Immature natural killer cell (primary cell): Measurements from ENCODE around the gene RAD18. TPM values are rescaled to one million over a fixed set of nuclear protein-coding genes. Genes with fewer than 3 reads are reported as not detected.

ENCODE experiments used
- DNase-seq, 3 donors: peaks; one replicate each; pipeline ENCODE4 v3.0.0; 2022; ENCODE audit warnings: mixed read lengths in 1 of 3
- H3K27ac Mint-ChIP-seq, 6 donors: one replicate each; pipeline ENCODE4 v1.8.0; 2020; ENCODE audit warnings: mixed read lengths in 6 of 6, mild to moderate bottlenecking in 5 of 6, inconsistent platforms in 4 of 6, moderate library complexity in 3 of 6
- H3K27me3 Mint-ChIP-seq, 3 donors: one replicate each; pipeline ENCODE4 v1.8.0; 2020 to 2021; ENCODE audit warnings: low read depth in 3 of 3, mild to moderate bottlenecking in 3 of 3, mixed read lengths in 3 of 3, moderate library complexity in 3 of 3, inconsistent platforms in 1 of 3
- H3K36me3 Mint-ChIP-seq, 3 donors: one replicate each; pipeline ENCODE4 v1.8.0; 2020; ENCODE audit warnings: mixed read lengths in 3 of 3, inconsistent platforms in 2 of 3, mild to moderate bottlenecking in 2 of 3
- H3K4me1 Mint-ChIP-seq, 2 donors: one replicate each; pipeline ENCODE4 v1.8.0; 2020; ENCODE audit warnings: inconsistent platforms in 2 of 2, mild to moderate bottlenecking in 2 of 2, mixed read lengths in 2 of 2, moderate library complexity in 1 of 2
- H3K4me3 Mint-ChIP-seq, 5 donors: one replicate each; pipeline ENCODE4 v1.8.0; 2020; ENCODE audit warnings: mild to moderate bottlenecking in 5 of 5, mixed read lengths in 5 of 5, inconsistent platforms in 3 of 5, moderate library complexity in 3 of 5
- H3K9me3 Mint-ChIP-seq, 6 donors: one replicate each; pipeline ENCODE4 v1.8.0; 2020; ENCODE audit warnings: mild to moderate bottlenecking in 6 of 6, mixed read lengths in 6 of 6, inconsistent platforms in 4 of 6, moderate library complexity in 3 of 6
- polyA plus RNA-seq, 3 donors: library from polyadenylated mRNA; unstranded; fragments of 300-500 nt; fragmentation: Illumina TruSeq; gene quantifications; one replicate each; pipeline ENCODE4 v1.2.3, GENCODE V29; 2021

RAD18 gene
- polyA plus RNA-seq, 3 donors from 2014 or later = 13.5 to 13.9 (median 13.8) TPM

DNA sequence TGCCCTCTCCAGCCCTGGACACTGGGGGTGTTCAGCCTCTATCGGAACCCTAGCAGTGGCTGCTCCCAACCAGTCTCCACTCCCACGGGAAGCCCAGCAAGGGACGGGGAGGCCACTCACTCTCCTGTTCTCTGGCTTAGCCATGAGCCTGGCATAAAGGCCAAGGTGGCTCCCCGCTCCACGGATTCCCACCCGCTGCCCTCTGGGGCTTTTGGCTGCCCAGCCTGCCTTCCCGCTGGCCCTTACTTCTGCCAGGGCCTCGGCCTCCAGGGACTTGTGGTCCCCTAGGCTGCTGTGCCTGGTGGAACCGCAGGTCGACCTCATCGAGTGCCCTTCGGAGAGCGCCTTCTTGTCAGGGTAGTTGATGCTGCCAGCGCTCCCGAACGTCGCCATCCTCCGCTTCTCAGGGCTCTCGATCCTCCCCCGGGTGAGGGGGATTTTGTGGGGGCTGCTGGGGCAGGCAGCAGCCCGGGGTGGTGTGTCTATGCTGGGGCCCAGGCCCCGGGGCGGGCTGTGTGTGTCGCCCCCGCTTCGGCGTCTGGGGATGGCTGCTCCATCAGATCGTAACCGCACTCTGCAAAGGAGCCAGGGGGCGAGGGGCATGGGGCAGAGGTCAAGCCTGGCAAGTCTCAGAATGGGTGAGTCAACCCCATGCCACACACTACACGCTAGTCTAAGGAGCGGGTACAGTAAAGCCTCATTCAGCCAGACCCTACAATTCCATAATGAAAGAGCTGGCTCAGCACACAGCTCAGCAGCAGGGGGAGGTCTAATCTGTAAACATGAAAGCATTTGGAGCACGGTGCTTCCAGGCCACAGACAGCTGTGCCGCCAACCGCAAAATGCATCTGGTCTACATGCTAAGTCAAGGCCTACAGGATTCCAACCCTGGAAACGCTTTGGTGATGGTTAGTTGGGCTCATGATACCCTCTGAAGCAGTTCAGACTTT is 27.3 kb upstream of the RAD18 start:
- no peak for DNase-seq
- H3K27ac Mint-ChIP-seq = no peak overlapping the region
- H3K36me3 Mint-ChIP-seq = no peaks in the 10 kb centered on the region
- H3K9me3 Mint-ChIP-seq = no peaks in the 10 kb centered on the region
- peaks cover 0 to 8% of the 10 kb centered on the region in 2 donors for H3K4me1 Mint-ChIP-seq
- H3K4me3 Mint-ChIP-seq = no peak overlapping the region
- no peaks in the 10 kb centered on the region for H3K27me3 Mint-ChIP-seq

DNA sequence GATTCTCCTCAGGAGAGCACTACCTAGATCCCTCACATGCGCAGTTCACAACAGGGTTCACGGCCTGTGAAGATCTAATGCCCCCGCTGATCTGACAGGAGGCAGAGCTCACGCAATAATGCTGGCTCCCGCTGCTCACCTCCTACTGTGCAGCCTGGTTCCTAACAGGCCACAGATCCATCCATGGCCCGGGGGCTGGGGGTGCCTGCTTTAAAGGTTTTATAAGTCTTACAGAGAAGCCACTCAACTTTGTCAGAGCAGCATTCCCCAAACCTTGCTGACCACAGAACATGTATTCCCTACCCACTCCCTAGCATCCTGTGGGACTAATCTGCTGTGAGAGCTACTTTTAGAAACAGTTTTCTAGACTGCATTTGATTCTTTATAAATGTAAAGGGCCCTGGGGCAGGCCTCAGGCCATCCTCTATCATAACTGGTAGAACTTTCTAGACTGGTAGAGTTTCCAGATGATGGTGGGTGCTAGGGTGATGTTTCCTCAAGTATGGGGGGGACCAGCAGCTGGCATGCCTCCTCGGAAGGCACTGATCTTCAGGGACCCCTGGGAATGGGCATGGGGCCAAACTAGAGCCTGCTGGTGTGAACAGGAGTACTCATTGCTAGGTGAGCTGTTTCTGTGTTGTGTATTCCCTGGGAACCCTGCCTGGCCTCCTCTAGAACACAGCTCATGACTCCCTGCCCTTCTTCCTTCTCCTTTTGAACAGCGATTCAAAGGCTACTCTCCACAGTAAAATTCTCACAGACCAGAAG is 25.7 kb upstream of the RAD18 start:
- H3K36me3 Mint-ChIP-seq = no peaks in the 10 kb centered on the region
- no peaks in the 10 kb centered on the region for H3K9me3 Mint-ChIP-seq
- DNase-seq = no peak
- H3K4me1 Mint-ChIP-seq = peaks cover 0 to 8% of the 10 kb centered on the region in 2 donors
- no peaks in the 10 kb centered on the region for H3K27me3 Mint-ChIP-seq
- H3K27ac Mint-ChIP-seq = no peak overlapping the region
- H3K4me3 Mint-ChIP-seq = no peak overlapping the region

DNA sequence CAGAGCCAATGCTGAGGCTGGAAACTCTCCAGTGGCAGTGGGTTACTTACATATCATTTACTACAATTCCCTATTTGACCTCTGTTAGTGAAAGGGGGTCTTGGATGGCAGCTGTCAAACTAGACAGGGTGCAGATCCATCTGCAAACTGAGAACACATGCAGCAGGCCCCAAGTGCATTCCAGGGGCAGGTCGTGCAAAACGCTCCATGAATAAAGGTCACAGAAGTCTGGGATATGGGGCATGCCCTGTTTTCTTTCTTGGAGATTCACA is 25.0 kb upstream of the RAD18 start:
- Mint-ChIP-seq H3K4me3 (no peak overlapping the region), H3K36me3 (no peaks in the 10 kb centered on the region), H3K9me3 (no peaks in the 10 kb centered on the region), H3K27me3 (peaks cover 0 to 4% (median 0%) of the 10 kb centered on the region in 3 donors), H3K27ac (no peak overlapping the region), H3K4me1 (peaks cover 0 to 8% of the 10 kb centered on the region in 2 donors)
- no peak for DNase-seq

DNA sequence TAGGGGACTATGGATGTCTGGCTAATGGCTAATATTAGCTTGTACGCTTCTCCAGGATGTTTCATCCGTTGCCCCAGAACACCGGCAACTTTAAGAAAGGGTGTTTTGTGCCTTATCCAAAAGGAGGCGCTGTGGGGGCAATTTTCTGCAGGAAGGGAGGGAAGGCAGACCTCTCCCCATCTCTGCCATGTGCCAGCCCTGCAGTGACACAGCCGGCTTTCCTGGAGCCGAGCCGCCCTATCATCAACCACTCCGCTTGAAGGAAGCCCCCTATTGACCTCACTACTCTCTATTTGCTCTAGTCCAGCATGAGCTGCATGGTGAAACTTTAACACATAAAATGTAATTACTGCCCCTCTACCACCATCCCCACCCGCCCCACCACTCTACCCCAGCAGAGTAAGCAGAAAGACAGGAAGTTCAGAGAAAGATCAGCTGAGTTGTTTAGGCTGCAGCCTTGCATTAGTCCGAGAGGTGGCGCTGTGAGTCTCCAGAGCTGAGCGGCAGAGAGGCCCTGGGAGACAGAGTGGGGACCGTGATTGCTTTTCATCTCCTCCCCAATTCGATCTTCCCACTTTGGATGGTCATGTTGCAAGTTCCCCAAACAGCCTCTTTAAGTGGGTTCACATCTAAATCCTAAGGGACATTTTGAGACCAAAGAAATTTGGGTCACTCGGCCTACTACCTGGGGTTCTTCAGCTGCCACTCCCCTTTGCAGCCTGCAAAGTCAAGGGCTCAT is 24.5 kb upstream of the RAD18 start:
- peak overlapping the region in 1 of 6 donors; percentile 32 for H3K27ac Mint-ChIP-seq
- peaks cover 0 to 4% (median 0%) of the 10 kb centered on the region in 3 donors for H3K27me3 Mint-ChIP-seq
- no peaks in the 10 kb centered on the region for H3K9me3 Mint-ChIP-seq
- peaks cover 0 to 8% of the 10 kb centered on the region in 2 donors for H3K4me1 Mint-ChIP-seq
- DNase-seq = peak; percentile 39 to 46 (median 45)
- no peaks in the 10 kb centered on the region for H3K36me3 Mint-ChIP-seq
- peak overlapping the region; percentile 43 to 75 (median 62) for H3K4me3 Mint-ChIP-seq

DNA sequence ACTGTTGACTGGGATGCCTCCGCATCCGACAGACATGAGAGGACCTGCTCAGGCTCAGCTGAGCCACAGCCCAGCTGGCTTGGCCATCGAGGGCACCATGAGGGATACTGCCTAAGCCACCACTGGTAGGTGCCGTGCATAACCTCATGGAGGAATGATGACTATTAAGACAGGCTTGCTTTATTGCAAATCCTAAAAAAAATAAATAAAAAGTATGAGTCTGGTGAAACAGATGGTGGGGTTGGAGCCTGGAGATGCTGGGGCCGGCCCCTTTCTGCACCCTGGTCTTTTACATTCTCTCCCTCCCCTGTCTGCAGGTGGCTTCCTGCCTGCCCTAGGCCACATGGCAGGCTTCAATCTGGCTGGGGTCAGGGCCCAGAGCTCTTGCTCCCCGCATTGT is 24.0 kb upstream of the RAD18 start:
- peaks cover 0 to 4% (median 0%) of the 10 kb centered on the region in 3 donors for H3K27me3 Mint-ChIP-seq
- no peaks in the 10 kb centered on the region for H3K36me3 Mint-ChIP-seq
- H3K9me3 Mint-ChIP-seq = no peaks in the 10 kb centered on the region
- DNase-seq = no peak
- no peak overlapping the region for H3K4me3 Mint-ChIP-seq
- H3K27ac Mint-ChIP-seq = no peak overlapping the region
- H3K4me1 Mint-ChIP-seq = peaks cover 0 to 8% of the 10 kb centered on the region in 2 donors

DNA sequence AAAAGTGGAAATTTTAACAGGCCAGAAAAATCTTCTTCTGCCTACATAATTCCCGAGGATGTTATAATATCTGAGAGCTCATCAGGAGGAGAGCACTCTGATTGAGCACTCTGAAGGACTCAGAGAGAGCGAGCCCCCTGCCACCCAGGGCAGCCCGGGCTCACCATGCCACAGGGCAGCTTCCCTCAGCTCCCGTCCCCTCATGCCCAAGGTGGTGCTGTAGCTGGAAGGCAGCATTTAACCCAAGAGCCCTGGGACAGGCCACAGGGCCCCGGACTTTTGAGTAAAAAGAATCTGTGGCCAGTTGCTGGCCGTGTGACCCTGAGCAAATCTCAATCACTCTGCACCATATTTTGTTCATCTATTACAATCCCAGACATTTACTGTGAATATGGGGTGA is 23.5 kb upstream of the RAD18 start:
- Mint-ChIP-seq H3K9me3 (no peaks in the 10 kb centered on the region), H3K27ac (no peak overlapping the region), H3K27me3 (peaks cover 0 to 4% (median 0%) of the 10 kb centered on the region in 3 donors), H3K4me1 (peaks cover 0 to 8% of the 10 kb centered on the region in 2 donors), H3K4me3 (no peak overlapping the region), H3K36me3 (no peaks in the 10 kb centered on the region)
- no peak for DNase-seq

DNA sequence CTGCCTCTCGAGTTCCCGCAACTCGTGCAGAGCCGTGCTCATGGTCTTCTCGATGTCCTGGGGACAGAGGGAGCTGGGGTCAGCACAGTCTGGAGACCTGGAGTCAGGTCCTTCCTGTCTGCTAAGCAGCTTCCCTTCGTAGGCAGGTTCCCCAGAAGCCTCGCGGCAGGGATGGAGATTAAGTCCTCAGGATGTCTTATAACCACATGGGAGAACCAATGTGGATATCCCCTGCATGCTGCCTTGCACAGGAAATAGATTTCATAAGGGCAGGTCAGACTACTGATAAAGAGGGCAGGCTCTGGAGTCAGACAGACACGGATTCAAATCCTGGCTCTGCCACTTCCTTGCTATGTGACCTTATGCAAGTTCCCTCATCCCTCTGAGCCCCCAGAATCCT is 22.6 kb upstream of the RAD18 start:
- H3K36me3 Mint-ChIP-seq = no peaks in the 10 kb centered on the region

DNA sequence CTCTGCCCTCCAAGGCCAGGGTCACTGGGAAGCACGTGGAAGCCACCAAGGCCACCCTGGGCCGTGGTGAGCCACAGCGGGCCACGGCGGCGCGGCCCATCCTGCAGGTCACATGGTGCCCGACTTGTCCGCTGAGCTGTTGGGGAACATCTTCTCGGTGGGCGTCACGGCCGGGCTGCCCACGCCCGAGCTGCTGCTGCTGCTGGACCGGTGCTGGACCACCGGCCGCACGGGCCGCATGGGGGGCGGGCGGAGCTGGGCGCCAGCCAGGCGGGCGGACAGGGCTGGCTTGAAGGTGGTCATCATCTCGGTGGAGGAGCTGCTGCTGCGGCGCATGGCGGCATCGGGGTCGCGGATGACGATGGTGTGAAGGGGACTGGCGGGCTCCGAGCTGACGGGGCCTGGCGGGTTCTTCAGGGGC is 22.1 kb upstream of the RAD18 start:
- Mint-ChIP-seq H3K36me3 (no peaks in the 10 kb centered on the region), H3K27ac (no peak overlapping the region), H3K9me3 (no peaks in the 10 kb centered on the region), H3K4me3 (no peak overlapping the region), H3K27me3 (peaks cover 3 to 12% (median 4%) of the 10 kb centered on the region in 3 donors), H3K4me1 (peaks cover 0 to 8% of the 10 kb centered on the region in 2 donors)
- DNase-seq = no peak

More for the DNA sequence above, 22.6 kb upstream of the RAD18 start:
- no peaks in the 10 kb centered on the region for H3K9me3 Mint-ChIP-seq
- no peak overlapping the region for H3K27ac Mint-ChIP-seq
- peaks cover 0 to 8% of the 10 kb centered on the region in 2 donors for H3K4me1 Mint-ChIP-seq
- DNase-seq = no peak
- H3K4me3 Mint-ChIP-seq = no peak overlapping the region
- peaks cover 0 to 10% (median 1%) of the 10 kb centered on the region in 3 donors for H3K27me3 Mint-ChIP-seq

DNA sequence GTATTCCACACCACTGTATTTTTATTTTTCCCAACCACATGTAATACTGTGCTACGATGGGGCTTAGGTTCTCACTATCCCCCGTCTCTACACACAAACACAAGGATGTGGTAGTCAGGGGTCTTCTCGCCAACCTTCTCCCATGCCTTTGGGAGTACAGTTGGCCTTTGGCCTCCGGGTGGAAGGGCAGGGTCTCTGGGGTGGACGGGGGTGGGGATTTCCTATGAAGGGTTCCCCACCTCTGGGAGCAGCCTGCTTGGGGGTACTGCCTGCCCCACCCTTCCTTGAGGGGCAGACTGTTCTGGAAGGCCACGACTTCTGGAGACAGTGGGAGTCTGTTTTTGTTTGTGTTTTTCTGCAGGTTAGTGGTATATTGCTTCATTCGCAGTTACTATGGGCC is 21.3 kb upstream of the RAD18 start:
- Mint-ChIP-seq H3K27ac (no peak overlapping the region), H3K4me3 (no peak overlapping the region), H3K9me3 (no peaks in the 10 kb centered on the region), H3K36me3 (no peaks in the 10 kb centered on the region), H3K27me3 (peaks cover 3 to 15% (median 4%) of the 10 kb centered on the region in 3 donors), H3K4me1 (peaks cover 0 to 8% of the 10 kb centered on the region in 2 donors)
- no peak for DNase-seq

DNA sequence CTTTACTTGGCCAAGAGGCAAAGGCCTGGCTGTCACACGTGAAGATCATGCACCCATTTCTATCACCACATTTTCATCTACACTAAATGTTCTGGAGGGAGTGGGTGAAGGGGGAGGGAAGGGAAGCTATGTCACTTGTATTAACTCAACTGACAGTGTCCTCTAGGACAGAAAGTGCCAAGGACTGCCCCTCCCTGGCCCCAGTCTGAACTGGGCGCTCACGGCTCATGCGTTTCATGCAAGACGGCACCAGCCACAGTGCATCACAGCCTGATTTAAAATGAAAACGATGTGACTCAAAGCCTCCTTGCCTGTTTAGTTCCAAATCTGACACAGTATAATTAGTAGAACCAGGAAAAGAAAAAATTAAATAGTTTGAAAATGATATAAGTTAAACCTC is 20.8 kb upstream of the RAD18 start:
- peaks cover 3 to 15% (median 4%) of the 10 kb centered on the region in 3 donors for H3K27me3 Mint-ChIP-seq
- H3K9me3 Mint-ChIP-seq = peaks cover 0 to 3% (median 0%) of the 10 kb centered on the region in 6 donors
- no peaks in the 10 kb centered on the region for H3K36me3 Mint-ChIP-seq
- DNase-seq = no peak
- H3K27ac Mint-ChIP-seq = no peak overlapping the region
- H3K4me1 Mint-ChIP-seq = peaks cover 0 to 8% of the 10 kb centered on the region in 2 donors
- H3K4me3 Mint-ChIP-seq = no peak overlapping the region

DNA sequence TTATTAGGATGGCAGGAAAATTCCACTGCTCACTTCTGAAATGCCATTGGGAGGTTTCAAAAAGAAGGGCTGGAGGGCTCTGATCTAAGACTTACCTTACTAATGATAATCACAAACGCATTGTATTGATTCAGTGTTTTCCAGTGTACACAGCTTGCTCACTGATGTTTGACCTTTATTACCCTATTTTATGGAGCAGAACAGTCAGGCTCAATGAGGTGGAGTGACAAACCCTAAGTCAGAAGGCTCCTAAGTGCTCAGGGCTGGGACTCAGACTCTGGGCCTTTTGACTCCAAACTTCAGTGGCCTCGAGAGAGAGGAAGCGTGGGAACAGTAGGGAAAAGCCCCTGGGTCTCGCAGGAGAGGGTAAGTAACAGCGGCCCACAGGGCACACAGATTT is 20.3 kb upstream of the RAD18 start:
- Mint-ChIP-seq H3K4me1 (peaks cover 0 to 8% of the 10 kb centered on the region in 2 donors), H3K36me3 (no peaks in the 10 kb centered on the region), H3K27ac (no peak overlapping the region), H3K9me3 (peaks cover 0 to 3% (median 0%) of the 10 kb centered on the region in 6 donors), H3K27me3 (peaks cover 3 to 15% (median 4%) of the 10 kb centered on the region in 3 donors), H3K4me3 (no peak overlapping the region)
- no peak for DNase-seq

DNA sequence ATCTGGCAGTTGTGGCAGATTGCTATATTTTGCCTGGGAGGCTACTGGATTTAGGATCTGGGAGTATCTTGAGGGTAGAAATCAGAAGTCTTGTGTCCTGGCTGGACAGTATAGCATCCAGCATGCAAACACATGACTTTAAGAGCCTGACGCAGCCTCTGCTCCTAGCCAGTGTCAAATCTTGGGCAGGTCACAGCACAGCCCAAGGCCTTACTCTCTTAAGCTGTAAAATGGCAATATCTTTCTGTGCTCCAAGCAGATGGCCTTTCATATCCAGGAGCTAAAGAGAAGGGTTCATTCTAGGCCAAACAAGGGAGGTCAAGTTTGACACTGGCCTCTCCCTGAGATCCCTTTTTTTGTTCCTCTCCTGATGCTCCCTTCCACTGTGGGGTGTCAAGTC is 19.8 kb upstream of the RAD18 start:
- Mint-ChIP-seq H3K36me3 (no peaks in the 10 kb centered on the region), H3K9me3 (peaks cover 0 to 3% (median 0%) of the 10 kb centered on the region in 6 donors), H3K4me1 (peaks cover 0 to 6% of the 10 kb centered on the region in 2 donors), H3K4me3 (no peak overlapping the region), H3K27me3 (peaks cover 4 to 15% (median 4%) of the 10 kb centered on the region in 3 donors), H3K27ac (no peak overlapping the region)
- no peak for DNase-seq

DNA sequence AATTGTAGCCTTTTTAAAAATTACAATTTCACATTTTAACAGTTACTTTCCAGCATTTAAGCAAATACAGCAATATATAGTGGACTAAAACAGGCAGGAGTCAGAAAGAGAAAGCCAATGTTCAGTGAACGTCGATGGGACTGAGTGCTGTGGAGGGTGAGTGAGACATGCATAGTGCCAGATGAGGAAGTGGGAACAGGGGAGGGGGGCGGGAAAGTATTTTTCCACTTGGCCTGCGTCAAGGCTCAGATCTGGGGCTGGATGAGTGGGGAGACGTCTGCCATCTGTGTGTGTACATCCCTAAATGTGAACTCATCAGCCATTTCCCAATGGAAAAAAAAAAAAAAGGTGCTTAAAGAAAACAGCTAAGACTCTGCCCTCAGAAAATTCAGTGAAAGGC is 19.2 kb upstream of the RAD18 start:
- H3K4me1 Mint-ChIP-seq = peaks cover 0 to under 1% of the 10 kb centered on the region in 2 donors
- no peak for DNase-seq
- H3K4me3 Mint-ChIP-seq = no peak overlapping the region
- peaks cover 0 to 3% (median 0%) of the 10 kb centered on the region in 6 donors for H3K9me3 Mint-ChIP-seq
- H3K27me3 Mint-ChIP-seq = peaks cover 4 to 15% (median 5%) of the 10 kb centered on the region in 3 donors
- H3K27ac Mint-ChIP-seq = no peak overlapping the region
- H3K36me3 Mint-ChIP-seq = no peaks in the 10 kb centered on the region
